Measurements from ENCODE around the gene ATP11A.

The ATP11A gene

DNA sequence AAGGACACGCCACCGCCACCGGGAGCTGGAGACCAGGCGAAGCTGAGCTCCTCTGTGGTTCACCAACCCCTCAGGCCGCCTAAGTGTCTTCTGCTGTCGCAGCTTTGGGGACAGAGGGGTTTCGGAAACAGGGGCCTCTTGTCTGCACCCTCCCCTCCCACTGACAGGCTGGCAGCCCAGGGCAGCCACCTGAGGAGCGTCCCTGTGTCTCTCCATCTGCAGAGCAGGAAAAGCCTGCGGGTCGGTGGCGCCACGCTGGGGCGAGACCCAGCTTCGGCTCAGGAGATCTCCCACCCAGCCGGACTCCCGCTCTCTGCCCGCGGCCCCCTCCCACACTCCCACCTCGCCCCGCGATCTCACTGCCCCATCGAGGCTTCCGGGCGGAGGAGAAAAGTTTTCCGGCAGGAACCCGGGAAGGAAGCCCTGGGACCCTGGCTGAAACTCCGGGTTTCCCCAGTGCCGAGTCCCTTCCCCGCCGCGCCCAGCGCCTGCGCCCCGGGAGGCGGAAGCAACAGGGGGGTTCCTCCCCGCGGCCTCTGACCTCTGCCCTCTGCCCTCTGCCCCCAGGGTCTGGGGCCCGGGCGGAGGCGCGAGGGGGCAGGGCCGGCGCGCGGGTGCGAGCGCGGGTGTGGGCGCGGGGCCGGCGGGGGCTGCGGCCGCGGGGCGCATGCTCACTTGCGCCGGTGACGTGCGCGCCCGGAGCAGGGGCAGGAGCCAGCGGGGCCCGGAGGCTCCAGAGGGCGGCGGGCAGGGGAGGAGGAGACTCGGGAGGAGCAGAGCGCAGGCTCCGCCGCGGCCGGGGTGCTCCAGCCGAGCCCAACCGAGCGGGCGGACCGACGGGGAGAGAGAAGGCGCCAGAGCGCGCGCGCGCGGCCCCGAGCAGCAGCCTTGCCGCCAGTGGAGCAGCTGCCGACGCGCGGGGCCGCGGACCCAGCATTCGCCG, at the start of gene ATP11A:
Gene ATP11A, plus strand, starts transcription at position 736 of the 943 bp plus-strand sequence. CDS start 379 bp downstream, outside the sequence.
- no peak for FAIRE-seq

DNA sequence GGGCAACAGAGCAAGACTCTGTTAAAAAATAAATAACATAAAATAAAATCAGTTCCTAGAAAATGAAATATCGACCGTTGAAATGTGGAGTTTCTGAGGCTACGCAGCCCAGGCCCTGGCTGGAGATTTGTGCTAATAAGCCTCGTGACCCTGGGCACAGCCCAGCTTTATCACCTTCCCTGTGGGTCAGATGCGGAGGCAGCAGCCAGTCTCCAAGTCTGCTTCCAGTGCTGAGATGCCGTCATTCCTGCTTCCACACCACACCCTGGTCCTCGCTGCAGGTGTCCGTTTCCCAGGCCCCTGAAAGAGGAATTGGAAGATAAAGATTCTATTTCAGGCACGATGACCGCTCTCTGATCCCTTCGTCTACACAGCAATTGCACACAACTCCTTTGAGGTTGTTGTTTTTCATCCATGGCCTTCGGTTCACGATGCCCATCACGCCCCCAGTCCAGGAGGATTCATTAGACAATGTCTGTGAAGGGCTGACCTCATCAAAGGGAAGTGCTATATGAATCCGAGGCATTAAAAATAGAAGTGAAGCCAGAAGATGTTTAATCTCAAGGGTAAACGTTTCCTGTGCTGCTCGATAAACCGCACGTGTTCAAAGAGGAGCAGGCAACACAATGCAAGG, 48.3 kb upstream of the ATP11A start:
- FAIRE-seq, result no peak

DNA sequence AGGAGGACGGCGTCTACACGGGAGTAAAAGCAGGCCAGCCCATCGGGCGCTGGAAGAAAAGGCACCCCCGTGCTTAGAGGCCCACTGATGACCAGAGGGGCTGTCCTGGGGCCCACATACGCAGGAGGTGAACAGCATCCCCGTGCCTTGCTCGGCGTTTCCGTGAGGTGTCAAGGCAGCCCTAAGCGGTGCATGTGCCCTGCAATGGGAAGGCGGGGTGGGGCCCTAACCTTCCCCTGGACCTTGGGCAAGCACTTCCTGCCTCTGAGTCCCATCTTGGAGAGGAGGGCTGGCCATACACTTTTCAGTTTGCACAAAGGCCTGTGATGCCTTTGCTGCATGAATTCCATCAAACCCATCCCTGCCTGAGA, 47.8 kb upstream of the ATP11A start:
- FAIRE-seq, result no peak

DNA sequence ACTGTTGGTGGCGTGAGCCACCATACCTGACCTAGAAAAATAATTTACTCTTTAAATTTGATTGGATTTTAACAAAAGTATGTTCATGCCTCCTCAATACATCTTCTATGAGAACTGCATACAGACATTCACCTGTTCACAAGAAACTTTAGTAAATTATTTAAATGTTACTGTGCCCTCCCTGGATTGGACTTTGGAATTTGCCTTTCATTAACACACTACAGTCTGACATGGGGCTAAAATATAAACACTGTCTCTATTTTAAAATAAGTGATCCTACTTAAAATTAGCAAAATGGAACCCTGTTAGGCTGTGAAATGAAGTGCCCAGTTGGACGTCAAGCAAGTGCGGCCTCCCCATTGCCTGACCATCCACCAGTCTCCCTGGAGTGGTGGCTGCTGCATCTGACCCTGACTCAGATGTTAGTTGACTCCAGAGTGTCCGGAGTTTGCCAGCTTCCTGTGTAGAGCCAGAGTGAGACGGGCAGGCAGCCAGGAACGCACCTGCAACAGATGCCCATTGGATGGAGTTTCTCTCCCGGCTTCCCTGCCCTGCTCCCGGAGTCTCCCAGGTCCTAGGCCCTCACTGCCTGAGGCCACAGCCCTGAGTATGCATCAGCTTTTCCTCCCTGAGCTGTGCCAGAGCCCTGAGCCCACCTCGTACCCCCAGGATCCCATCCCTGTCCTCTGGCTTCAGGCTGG, 45.9 kb upstream of the ATP11A start:
- no peak for FAIRE-seq

DNA sequence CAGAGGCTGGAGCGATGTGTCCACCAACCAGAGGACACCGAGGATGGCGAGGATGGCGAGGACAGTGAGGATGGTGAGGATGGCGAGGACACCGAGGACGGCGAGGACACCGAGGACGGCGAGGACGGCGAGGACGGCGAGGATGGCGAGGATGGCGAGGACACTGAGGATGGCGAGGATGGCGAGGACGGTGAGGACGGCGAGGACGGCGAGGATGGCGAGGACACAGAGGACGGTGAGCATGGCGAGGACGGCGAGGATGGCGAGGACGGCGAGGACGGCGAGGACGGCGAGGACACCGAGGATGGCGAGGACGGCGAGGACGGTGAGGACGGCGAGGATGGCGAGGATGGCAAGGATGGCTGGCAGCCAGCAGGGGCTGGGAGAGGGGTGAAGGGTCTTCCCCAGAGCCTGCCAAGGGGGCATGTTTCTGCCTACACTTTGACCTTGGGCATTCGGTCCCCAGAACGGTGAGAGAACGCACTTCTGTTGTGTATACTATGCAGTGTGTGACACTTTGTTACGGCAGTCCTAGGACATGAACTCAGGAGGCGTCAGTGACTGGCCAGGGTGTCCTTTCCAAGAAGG, 44.4 kb upstream of the ATP11A start:
- no peak for FAIRE-seq

DNA sequence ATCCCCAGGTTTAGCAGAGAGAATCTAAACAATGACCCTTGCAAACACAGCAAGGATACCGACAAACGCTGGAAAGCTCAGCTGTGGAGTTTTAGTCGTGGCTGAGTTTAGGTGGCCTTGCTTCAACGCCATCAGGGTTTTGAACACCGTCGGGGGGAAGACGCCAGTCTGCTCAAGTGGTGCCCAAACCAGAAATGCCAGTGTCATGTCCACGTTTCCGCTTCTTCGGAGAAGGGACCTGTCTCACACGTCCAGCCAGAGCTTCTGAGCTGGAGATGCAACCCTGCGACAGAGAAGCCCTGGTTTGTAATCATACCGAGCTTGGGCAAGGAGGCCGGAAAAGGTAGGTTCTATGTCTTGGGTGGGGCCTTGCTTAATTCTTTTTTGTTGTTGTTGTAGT, 42.6 kb upstream of the ATP11A start:
- no peak for FAIRE-seq

DNA sequence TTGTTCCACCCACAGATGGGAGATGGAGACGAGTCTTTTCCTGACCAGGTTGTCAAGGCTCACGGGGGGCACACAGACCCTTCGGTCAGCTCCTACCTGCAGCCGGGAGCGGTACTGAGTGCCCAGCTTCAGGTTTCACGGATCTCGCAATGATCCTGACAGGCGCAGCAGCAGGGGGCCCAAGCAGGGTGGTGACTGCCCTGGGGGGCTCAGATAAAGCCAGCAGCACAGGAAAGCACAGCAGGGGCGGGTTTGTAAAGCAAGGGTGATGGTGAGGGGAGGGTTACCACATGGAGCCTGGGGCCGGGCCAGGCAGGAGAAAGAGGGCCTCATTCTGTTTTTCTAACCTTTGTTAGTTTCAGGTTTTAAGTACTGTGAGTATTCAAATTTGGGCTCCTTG, 41.7 kb upstream of the ATP11A start:
- FAIRE-seq, result no peak

DNA sequence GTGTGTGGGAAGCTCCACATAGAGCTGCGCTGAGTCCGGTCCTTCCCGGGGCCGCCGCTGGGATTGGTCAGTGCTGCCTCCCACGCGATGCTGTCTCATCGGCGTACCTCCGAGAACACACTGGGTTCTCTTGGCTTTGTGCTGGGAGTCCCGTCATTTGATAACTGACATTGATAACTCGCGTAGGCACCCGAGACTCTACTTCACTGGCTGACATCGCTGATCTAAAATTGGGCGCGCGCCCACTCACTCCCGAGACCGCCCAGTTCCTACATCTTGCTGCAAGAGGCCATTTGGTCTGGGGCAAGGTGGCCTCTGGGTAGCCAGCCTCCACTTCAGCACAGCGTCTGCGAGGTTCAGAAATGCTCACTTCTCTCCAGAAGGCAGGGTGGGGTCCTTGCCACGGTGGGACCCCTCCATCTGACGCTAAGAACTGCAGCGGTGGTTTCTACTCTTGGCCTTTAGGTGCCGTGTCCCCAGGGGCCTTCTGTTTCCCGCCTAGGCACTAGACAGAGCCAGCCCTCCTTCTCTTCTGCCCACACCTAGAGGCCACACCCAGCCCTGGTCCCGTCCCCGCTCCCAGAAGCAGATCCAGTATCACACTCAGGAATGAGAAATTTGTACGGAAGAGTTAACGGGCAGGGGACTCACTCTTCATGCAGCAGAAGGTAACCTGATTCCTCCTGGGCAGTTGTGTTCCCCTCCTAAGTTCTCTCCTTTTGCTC, 40.7 kb upstream of the ATP11A start:
- no peak for FAIRE-seq

DNA sequence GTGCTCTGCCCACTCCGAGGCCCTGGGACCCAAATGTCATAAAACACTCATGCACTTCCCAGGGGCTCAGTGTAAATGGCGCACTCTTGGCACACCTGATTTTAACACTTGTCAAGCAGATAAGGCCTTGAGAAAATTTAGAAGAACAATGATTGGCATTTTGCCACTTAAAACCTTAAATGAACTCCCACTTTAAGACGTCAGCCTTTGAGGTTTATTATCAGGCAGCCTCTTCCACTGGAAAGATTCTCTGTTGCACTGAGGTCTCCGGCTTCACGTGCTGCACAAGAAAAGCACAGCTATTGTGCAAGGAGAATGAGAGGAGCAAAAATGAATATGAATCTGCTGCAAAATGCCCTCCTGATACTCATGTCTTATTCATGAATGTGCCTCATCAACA, 38.5 kb upstream of the ATP11A start:
- FAIRE-seq, result no peak

DNA sequence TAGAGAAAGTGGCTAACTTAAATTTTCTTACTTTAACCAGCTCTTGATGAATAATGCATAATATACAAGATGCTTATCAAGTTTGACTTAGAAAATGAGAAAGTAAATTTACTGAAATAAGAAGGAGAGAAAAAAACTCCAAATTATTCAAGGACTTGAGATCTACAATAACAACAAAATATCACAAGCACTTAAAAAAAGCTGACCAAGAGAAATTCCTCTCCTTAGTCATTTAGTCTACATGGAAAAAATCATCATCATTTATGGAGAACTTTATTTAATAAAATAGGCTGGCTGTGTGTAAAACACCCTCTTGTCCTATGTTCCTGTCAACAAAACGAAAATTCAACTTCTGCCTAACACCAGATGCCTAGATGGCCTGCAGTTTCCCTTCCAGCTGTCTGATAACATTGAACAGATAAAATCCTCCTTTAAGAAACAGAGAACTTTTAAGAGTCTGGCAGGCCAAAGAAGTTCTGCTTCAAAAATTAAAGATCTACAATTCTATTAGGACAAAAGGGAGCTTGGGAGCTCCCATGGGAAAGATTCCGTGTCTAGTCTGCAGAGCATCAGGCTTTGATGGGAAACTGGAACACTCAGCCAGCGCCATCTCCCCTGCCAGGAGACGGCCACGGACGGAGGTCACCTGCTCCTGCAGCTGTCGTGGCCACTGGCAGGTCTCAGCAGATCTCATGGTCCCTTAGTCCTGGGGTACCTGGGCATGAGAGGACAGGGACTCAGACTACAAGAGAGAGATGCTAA, 37.9 kb upstream of the ATP11A start:
- FAIRE-seq, result no peak

DNA sequence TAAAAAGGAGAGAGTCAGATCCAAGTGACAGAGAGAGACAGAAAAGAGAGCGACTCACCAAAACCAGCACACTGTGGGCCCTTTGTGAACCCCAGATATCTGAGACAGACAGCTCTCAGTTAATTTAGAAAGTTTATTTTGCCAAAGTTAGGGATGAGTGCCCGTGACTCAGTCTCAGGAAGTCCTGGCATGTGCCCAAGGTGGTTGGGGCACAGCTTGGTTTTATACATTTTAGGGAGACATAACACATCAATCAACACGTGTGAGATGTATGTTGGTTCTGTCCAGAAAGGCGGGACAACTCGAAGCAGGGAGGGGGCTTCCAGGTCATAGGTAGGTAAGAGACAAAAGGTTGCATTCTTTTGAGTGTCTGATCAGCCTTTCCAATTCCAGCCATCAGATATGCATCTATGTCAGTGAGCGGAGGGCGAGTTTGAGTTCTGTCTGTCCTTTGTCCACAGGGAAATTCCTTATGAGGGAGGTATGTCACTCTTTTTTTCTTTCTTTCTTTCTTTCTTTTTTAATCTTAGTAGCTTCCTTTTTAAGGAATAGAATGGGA, 37.2 kb upstream of the ATP11A start:
- no peak for FAIRE-seq

DNA sequence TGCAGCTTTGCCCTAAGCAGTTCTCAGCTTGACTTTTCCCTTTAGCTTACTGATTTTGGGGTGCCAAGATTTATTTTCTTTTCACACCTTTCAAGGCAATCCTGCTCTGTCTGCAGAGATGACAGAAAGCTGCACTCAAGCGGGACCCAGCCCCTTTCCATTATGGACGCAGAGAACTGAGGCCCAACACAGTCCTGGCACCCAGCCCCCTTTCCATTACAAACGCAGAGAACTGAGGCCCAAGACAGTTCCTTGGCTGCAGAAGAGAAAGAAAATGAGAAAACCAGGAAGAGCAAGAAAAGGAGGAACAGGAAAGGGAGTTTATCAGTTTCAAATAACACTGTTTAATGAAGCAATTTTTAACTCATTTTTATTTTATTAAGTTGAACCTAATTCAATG, 36.8 kb upstream of the ATP11A start:
- FAIRE-seq, result no peak

DNA sequence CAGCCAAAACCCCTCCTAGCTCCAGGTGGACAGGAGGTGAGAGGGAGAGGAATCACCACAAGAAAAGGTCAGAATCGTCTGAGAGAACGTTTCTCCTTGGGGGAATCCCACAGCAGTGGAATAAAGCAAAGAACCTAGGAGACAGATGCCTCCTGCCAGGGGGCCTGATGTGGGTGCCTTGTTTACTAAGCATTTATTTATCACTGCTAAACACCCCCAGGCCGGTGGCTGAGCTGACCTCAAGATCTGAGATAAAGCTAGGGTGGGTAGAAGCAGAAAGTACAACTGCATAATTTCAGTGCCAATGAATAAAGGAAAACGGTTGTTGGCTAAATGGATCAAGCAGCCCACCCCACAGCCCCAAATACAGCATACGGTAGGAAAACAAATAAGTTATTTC, 33.9 kb upstream of the ATP11A start:
- FAIRE-seq, result no peak

DNA sequence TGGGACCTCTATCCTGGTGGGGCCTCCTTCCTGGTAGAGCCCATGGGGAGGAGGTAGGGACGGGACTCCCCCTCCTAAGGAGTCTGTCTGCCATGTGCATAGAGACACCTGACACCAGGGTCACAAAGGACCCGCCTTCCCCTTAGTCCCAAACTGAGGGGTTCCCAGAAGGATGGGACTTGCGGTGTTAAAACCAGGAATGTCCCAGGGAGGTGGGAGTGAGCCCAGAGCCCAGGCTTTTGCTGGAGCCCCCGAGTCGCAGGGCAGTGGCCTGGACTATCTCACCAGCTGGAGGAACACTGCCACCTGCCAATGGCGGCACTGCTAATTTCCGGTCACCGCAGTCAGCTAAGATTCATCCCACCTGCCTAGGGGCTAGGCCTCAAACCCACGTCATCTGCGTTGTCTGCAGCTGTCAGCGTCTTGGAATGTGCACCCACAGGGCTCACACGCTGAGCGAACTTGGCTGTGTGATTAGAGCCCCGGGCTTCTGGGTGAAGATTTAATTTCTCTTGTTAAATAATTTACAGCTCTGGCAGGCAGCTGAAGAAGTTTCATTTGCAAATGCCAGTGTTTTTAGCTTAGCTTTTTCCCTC, 31.9 kb upstream of the ATP11A start:
- no peak for FAIRE-seq

DNA sequence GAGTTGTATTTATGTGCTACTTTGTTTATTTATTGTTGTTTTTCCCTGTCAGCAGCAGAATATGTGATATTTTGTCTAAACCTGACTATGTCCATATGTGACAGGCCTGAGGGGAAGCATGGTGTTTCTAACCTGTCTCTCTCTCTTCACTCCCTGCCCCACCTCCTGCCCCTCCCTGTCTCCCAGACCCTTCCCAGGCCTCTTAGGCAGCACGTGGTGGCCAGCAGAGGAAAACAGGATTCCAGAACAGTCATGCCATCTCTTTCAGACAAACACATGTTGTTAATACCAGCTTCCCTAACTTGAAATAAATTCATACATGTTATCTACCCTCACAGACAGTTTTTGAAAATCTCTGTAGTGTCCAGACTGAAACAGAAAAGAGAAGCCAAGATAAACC, 31.0 kb upstream of the ATP11A start:
- FAIRE-seq, result no peak

DNA sequence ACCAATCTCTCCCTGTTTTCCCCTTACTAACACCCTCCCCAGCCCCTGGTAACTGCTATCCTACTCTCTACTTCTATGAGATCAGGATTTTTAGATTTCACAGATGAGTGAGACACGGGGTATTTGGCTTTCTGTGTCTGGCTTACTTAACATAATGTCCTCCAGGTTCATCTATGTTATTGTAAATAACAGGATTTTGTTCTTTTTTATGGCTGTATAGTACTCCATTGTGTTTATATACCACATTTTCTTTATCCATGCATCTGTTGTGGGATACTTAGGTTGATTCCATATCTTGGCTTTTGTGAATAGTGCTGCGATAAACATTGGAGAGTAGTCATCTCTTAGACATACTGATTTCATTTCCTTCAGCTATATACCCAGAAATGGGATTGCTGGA, 28.5 kb upstream of the ATP11A start:
- FAIRE-seq, result no peak

DNA sequence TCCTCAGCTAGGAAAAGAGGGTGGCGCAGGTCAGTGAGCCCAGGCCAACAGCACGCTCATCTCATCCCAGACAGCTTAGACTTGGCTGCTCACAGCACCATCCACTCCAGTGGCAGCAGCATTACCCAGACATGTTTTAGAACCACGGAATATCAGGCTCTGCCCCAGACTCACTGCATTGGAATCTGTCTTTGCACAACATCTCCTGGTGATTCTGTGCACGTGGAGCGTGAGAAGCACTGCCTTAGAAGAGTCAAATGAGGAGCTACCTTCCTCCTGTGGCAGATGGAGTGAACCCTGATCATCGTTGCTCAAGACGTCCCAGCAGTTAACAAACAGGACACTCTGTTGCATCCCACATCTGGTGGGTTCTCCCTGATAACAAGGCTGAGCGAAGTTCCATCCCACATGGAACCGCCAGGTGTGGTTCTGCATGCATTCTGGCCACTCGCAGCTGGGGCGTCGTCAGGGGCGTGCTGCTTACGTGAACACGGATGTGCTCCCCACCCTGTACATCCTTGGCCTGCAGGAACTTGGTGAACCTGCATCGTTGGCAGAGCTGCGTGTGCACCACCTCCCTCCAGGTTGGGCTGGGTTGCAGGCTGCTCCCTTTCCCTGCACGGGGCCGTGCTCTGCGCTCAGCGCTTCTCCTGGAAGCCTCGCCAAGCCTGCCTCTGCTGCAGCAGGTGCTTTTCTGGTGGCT, 25.2 kb upstream of the ATP11A start:
- FAIRE-seq, result no peak

DNA sequence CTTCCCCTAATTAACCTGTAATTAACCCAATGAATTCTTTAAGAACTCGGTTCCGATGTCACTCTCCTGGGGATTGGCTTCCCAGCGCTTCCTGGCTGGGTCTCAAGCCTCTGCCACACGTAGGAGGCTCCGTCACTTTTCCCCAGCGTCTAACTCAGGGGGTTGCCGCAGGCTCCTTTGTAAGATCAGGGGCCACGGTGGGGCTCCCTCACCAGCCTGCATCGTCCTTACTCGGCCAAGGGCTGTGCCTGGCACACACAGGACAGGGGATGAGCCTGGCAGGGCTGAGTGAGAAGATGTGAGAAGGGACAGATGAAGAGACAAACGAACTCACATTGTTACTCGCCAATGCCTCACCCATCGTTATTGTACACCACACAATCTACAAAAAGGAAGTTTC, 20.9 kb upstream of the ATP11A start:
- no peak for FAIRE-seq

DNA sequence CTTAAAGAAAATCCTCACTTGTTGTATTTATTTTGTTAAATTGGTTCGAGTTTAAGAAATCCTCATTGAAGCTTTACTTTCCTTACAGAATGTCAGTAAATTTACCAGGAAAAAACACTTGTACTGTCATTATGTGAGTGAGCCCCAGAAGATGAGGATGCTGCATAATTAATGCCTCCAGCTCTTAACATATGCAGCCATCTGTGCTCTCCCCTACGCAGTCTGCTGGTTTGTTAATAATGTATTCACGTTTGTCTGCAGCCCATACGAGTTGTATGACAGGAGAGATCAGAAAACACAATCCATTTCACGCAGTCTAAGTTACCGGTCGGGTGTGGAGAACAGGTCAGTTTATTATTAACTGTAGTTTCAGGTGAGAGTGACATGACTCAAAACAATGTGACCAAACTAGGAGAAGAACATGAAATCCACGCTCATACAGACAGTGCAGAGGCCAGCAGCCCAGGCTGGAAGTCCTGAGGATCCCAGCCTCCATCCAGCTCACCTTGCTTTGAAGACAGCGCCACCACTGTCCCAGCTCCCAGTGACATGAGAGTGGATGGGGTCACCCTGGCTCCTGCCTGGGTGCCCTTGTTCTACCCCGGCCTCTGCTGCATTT, 19.8 kb upstream of the ATP11A start:
- no peak for FAIRE-seq

DNA sequence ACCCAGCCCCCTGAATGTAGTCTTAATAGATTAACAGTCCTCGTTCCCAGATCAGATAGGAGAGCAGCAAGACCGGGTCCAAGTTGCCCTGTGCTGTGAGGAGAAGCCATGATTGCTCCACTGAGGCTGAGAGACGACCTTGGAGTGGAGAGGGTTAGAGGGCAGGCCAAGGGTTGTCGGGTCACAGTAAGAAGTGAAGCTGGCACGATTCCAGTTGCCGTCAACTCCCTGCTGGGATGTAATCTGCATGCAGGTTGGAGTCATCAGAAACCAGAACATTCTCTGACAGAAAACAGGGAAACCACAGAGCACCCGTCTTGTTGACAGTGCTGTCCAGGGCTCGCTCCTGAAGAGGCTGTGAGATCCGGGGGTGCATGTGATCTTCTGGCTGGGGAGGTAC, 19.0 kb upstream of the ATP11A start:
- FAIRE-seq, result no peak
